ENCODE measurements around the gene INIP. TPM values are rescaled to one million over a fixed set of nuclear protein-coding genes. Genes with fewer than 3 reads are reported as not detected.

The INIP gene
- total RNA-seq, 5 donors from 2014 or later (not counting 1 experiment from before 2014, with no cell fraction given): 13.6 to 27.4 (median 22.6) TPM

GRCh38 chr9:112640311-112640710, 77.6 kb downstream of the INIP start:
- Histone ChIP-seq H3K4me1 (ENCODE audit: control insufficient read depth in 1 of 2, extremely low read depth in 1 of 2, insufficient read depth in 2 of 2, low read length in 2 of 2) (no peaks in the 10 kb centered on the region), H3K27ac (ENCODE audit: low read length) (no peak overlapping the region), H3K4me3 (ENCODE audit: control insufficient read depth in 1 of 2, extremely low read depth in 1 of 2, low read length in 1 of 2) (no peak overlapping the region), H3K27me3 (replicated peaks in 1 of 2; ENCODE audit: control insufficient read depth in 2 of 2, extremely low read depth in 1 of 2, insufficient read depth in 2 of 2, low read length in 1 of 2) (peaks cover 0 to 5% of the 10 kb centered on the region in 2 experiments), H3K36me3 (ENCODE audit: control insufficient read depth in 2 of 2, extremely low read depth in 1 of 2, insufficient read depth in 1 of 2, low read length in 1 of 2) (no peaks in the 10 kb centered on the region), H3K9me3 (no peaks in the 10 kb centered on the region)
- H3K27ac Mint-ChIP-seq: no peak overlapping the region
- peaks cover 6 to 14% (median 13%) of the 10 kb centered on the region in 3 donors for H3K9me3 Mint-ChIP-seq
- H3K4me3 Mint-ChIP-seq: no peak overlapping the region
- ChIA-PET CTCF (no interaction called here), POLR2A (no interaction called here)
- peaks cover 19% of the 10 kb centered on the region for H3K36me3 Mint-ChIP-seq
- H3K27me3 Mint-ChIP-seq: no peaks in the 10 kb centered on the region
- DNase-seq (no peak), ATAC-seq (replicated peaks in 1 of 4) (no peak)
- no peaks in the 10 kb centered on the region for H3K4me1 Mint-ChIP-seq
- 90% methylated on average over 3 of the region's 4 CpGs for WGBS (ENCODE audit: insufficient coverage)

Other genes starting within 250 kb of the INIP start
- 1 to 10 TPM; 4.6 to 6.4 (median 6.2) TPM for gene KIAA1958, start 231.3 kb downstream of the INIP start, total RNA-seq
- 10 to 100 TPM in 3 of 5 donors, 1 to 10 TPM in 2; 8.9 to 11.7 (median 10.0) TPM for gene SNX30, start 32.6 kb upstream of the INIP start, total RNA-seq
- not detected for gene SLC46A2, start 172.8 kb upstream of the INIP start, total RNA-seq

Data from T-cell (primary cell).